ENCODE data around the gene ARID4B.

Gene ARID4B

DNA sequence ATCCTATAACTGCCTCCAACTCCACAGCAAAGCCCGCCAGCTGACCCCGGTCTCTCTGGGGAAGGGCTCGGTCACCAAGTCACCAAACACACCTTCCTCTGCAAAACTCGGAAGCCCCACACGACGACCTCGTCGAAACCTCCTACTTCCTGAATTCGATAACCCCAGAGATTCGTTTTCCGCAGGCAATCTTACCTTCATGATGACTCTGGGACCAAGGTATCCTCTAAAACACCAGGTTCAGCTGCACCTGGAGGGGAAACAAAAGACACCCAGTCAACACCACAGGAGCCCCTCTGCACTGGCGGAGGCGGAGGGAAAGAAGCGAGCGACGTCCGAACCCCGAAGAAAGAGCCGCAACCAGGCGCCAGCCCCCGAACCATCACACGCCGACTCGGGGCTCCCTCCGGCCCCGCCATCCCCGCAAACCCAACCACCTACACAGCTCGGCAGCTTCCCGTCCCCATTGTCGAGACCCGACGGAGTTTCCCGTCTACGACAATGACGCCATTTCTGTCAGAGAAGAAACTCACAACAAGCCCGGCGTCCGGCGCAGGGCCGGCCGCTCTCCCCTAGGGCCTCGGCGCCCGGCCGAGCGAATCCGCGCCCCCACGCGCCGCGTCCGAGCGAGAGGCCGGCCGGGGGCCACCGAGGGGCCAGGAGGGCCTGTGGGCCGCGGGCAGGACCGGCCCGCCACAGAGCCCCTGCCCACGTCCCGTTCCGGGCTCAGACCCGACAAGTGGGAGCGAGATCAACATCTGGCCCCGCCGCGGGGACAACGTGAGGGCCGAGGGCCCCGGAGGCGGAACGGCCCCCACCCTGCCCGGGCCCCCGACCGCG, 1.0 kb downstream of the ARID4B start (continued):
- TF ChIP-seq, protein P1, sequence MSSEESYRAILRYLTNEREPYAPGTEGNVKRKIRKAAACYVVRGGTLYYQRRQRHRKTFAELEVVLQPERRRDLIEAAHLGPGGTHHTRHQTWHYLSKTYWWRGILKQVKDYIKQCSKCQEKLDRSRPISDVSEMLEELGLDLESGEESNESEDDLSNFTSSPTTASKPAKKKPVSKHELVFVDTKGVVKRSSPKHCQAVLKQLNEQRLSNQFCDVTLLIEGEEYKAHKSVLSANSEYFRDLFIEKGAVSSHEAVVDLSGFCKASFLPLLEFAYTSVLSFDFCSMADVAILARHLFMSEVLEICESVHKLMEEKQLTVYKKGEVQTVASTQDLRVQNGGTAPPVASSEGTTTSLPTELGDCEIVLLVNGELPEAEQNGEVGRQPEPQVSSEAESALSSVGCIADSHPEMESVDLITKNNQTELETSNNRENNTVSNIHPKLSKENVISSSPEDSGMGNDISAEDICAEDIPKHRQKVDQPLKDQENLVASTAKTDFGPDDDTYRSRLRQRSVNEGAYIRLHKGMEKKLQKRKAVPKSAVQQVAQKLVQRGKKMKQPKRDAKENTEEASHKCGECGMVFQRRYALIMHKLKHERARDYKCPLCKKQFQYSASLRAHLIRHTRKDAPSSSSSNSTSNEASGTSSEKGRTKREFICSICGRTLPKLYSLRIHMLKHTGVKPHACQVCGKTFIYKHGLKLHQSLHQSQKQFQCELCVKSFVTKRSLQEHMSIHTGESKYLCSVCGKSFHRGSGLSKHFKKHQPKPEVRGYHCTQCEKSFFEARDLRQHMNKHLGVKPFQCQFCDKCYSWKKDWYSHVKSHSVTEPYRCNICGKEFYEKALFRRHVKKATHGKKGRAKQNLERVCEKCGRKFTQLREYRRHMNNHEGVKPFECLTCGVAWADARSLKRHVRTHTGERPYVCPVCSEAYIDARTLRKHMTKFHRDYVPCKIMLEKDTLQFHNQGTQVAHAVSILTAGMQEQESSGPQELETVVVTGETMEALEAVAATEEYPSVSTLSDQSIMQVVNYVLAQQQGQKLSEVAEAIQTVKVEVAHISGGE (tag by site-specific recombination; conservative IDR thresholded peaks at IDR 0.05; ENCODE audit: low read depth), result no peak; the same call in 1 of the 2 replicates
- TF ChIP-seq BCL11A (tag by site-specific recombination; IDR thresholded peaks at IDR 0.05; ENCODE audit: low read depth) (peak; percentile 12; the same call in 1 of the 2 replicates), ZNF2 (tag by site-specific recombination; IDR thresholded peaks at IDR 0.05) (no peak; the same call in none of the 2 replicates), ZBTB20 (tag by site-specific recombination; IDR thresholded peaks at IDR 0.05) (peak; percentile 90), ZNF239 (tag by site-specific recombination; IDR thresholded peaks at IDR 0.05) (no peak), ZNF223 (tag by site-specific recombination; IDR thresholded peaks at IDR 0.05) (no peak), ZNF138 (tag by site-specific recombination; IDR thresholded peaks at IDR 0.05; ENCODE audit: borderline replicate concordance) (no peak), ZFP3 (tag by site-specific recombination; IDR thresholded peaks at IDR 0.05; ENCODE audit: low read depth) (no peak), ZNF664 (tag by site-specific recombination; IDR thresholded peaks at IDR 0.05) (no peak), ZNF561 (tag by site-specific recombination; IDR thresholded peaks at IDR 0.05; ENCODE audit: borderline replicate concordance) (peak; percentile 44; the same call in 1 of the 2 replicates), SCRT1 (tag by site-specific recombination; IDR thresholded peaks at IDR 0.05; ENCODE audit: borderline replicate concordance) (no peak), ZNF677 (tag by site-specific recombination; IDR thresholded peaks at IDR 0.05) (no peak), GLI2 (tag by site-specific recombination; IDR thresholded peaks at IDR 0.05; ENCODE audit: borderline replicate concordance, low read depth) (no peak), ZNF140 (tag by site-specific recombination; IDR thresholded peaks at IDR 0.05) (no peak), ZNF501 (tag by site-specific recombination; IDR thresholded peaks at IDR 0.05) (0 out of 2 replicates have a peak, but pooled peaks have one; percentile 54), ZNF302 (tag by site-specific recombination; IDR thresholded peaks at IDR 0.05; ENCODE audit: low read depth) (no peak), ZNF658 (tag by site-specific recombination; IDR thresholded peaks at IDR 0.05) (no peak)
- TF ChIP-seq, protein P2, sequence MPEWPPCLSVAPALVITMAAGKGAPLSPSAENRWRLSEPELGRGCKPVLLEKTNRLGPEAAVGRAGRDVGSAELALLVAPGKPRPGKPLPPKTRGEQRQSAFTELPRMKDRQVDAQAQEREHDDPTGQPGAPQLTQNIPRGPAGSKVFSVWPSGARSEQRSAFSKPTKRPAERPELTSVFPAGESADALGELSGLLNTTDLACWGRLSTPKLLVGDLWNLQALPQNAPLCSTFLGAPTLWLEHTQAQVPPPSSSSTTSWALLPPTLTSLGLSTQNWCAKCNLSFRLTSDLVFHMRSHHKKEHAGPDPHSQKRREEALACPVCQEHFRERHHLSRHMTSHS (tag by site-specific recombination; IDR thresholded peaks at IDR 0.05), result no peak
- TF ChIP-seq, protein P3, sequence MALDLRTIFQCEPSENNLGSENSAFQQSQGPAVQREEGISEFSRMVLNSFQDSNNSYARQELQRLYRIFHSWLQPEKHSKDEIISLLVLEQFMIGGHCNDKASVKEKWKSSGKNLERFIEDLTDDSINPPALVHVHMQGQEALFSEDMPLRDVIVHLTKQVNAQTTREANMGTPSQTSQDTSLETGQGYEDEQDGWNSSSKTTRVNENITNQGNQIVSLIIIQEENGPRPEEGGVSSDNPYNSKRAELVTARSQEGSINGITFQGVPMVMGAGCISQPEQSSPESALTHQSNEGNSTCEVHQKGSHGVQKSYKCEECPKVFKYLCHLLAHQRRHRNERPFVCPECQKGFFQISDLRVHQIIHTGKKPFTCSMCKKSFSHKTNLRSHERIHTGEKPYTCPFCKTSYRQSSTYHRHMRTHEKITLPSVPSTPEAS (tag by site-specific recombination; IDR thresholded peaks at IDR 0.05), result no peak
- TF ChIP-seq, protein P4, sequence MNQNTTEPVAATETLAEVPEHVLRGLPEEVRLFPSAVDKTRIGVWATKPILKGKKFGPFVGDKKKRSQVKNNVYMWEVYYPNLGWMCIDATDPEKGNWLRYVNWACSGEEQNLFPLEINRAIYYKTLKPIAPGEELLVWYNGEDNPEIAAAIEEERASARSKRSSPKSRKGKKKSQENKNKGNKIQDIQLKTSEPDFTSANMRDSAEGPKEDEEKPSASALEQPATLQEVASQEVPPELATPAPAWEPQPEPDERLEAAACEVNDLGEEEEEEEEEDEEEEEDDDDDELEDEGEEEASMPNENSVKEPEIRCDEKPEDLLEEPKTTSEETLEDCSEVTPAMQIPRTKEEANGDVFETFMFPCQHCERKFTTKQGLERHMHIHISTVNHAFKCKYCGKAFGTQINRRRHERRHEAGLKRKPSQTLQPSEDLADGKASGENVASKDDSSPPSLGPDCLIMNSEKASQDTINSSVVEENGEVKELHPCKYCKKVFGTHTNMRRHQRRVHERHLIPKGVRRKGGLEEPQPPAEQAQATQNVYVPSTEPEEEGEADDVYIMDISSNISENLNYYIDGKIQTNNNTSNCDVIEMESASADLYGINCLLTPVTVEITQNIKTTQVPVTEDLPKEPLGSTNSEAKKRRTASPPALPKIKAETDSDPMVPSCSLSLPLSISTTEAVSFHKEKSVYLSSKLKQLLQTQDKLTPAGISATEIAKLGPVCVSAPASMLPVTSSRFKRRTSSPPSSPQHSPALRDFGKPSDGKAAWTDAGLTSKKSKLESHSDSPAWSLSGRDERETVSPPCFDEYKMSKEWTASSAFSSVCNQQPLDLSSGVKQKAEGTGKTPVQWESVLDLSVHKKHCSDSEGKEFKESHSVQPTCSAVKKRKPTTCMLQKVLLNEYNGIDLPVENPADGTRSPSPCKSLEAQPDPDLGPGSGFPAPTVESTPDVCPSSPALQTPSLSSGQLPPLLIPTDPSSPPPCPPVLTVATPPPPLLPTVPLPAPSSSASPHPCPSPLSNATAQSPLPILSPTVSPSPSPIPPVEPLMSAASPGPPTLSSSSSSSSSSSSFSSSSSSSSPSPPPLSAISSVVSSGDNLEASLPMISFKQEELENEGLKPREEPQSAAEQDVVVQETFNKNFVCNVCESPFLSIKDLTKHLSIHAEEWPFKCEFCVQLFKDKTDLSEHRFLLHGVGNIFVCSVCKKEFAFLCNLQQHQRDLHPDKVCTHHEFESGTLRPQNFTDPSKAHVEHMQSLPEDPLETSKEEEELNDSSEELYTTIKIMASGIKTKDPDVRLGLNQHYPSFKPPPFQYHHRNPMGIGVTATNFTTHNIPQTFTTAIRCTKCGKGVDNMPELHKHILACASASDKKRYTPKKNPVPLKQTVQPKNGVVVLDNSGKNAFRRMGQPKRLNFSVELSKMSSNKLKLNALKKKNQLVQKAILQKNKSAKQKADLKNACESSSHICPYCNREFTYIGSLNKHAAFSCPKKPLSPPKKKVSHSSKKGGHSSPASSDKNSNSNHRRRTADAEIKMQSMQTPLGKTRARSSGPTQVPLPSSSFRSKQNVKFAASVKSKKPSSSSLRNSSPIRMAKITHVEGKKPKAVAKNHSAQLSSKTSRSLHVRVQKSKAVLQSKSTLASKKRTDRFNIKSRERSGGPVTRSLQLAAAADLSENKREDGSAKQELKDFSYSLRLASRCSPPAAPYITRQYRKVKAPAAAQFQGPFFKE (tag by site-specific recombination; IDR thresholded peaks at IDR 0.05; ENCODE audit: borderline replicate concordance), result no peak
